ENCODE measurements around the gene UTS2. TPM values are rescaled to one million over a fixed set of nuclear protein-coding genes. Genes with fewer than 3 reads are reported as not detected.
A peak's percentile ranks its signal among the peaks of the same experiment; 100 is the strongest.

UTS2 gene
- total and polyA plus RNA-seq, 2 of the 13 experiments (the other 11 are each of a cell fraction or from before 2014, with no cell fraction given): not detected

DNA sequence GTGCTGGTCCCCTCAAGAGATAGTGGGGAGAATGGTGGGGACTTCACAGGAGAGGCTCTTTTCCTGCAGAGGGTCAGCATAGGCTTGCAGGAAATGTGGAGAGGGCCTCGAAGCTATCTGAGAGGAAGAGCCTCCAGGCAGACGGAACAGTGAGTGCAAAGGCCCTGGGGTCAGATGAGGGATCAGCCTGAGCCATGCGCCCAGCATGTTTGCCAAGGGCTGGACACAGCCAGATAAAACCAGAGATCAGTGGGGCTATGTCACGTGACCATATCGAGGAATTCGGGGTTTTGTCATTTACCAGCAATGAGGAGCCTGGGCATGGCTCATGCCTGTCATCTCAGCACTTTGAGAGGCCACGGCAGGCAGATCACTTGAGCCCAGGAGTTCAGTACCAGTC is 6.5 kb upstream of the UTS2 start:
- ATAC-seq (no peak), FAIRE-seq (no peak), DNase-seq (ENCODE audit: low spot score) (no peak)
- no peaks in the 10 kb centered on the region for H3K9me3 ChIP-seq (ENCODE audit: low read length)
- intact Hi-C loops (cut with micrococcal nuclease; ENCODE audit: unreplicated experiment): no loop called here
- no peak overlapping the region for H3K4me2 ChIP-seq (ENCODE audit: low read depth, low read length)
- no TSS peak for BruUV-seq (replicated peaks)
- no peak overlapping the region for H3K4me3 ChIP-seq (replicated peaks in 1 of 3; ENCODE audit: insufficient read depth in 1 of 3, low read depth in 2 of 3, low read length in 3 of 3)
- H2AFZ ChIP-seq (ENCODE audit: low read length): no peak overlapping the region
- peaks cover 13% of the 10 kb centered on the region; the same call in 1 of the 2 replicates for H3K4me1 ChIP-seq (ENCODE audit: insufficient read depth, low read length)
- H4K20me1 ChIP-seq (ENCODE audit: insufficient read depth, low read length): no peaks in the 10 kb centered on the region
- ChIA-PET CTCF (ENCODE audit: low intra/inter-chr PET ratio, low total read pairs) (no interaction called here), POLR2A (no interaction called here)
- H3K36me3 ChIP-seq (replicated peaks in 1 of 2; ENCODE audit: control insufficient read depth in 1 of 2, insufficient read depth in 2 of 2, low read length in 2 of 2): no peaks in the 10 kb centered on the region
- TF ChIP-seq PAF1 (CRISPR knock-in tag; IDR thresholded peaks at IDR 0.05): no peak
- TF ChIP-seq, protein P1, sequence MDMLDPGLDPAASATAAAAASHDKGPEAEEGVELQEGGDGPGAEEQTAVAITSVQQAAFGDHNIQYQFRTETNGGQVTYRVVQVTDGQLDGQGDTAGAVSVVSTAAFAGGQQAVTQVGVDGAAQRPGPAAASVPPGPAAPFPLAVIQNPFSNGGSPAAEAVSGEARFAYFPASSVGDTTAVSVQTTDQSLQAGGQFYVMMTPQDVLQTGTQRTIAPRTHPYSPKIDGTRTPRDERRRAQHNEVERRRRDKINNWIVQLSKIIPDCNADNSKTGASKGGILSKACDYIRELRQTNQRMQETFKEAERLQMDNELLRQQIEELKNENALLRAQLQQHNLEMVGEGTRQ (IDR thresholded peaks at IDR 0.05; ENCODE audit: low read depth, low read length): peak; percentile 77
- TF ChIP-seq, protein P1 (CRISPR knock-in tag; IDR thresholded peaks at IDR 0.05; ENCODE audit: borderline replicate concordance): no peak
- peak; percentile 90 for TF ChIP-seq RAD51 (IDR thresholded peaks at IDR 0.05; ENCODE audit: borderline replicate concordance)
- in situ Hi-C loops (cut with HindIII; ENCODE audit: extremely low pct_ligation_motif_present, low pct_unique_long_range_greater_than_20kb): loop anchor here (25.0 kb wide), 1 partner anchor 197 kb away; no protein-coding TSS in a partner anchor
- H3K27me3 ChIP-seq (ENCODE audit: control insufficient read depth in 1 of 2, insufficient read depth in 2 of 2, low read length in 2 of 2): peaks cover 0 to 7% of the 10 kb centered on the region in 2 experiments; a peak in 3 of 5 replicates
- 20% methylated on average over 2 of the region's 7 CpGs for WGBS (ENCODE audit: low lambda C conversion rate)
- H3K9ac ChIP-seq (ENCODE audit: insufficient read depth, low read depth, low read length): no peak overlapping the region
- no peak overlapping the region for H3K27ac ChIP-seq (ENCODE audit: extremely low read length, insufficient read depth, low read length)
- no peaks in the 10 kb centered on the region for H3K79me2 ChIP-seq (ENCODE audit: insufficient read depth, low read length)

DNA sequence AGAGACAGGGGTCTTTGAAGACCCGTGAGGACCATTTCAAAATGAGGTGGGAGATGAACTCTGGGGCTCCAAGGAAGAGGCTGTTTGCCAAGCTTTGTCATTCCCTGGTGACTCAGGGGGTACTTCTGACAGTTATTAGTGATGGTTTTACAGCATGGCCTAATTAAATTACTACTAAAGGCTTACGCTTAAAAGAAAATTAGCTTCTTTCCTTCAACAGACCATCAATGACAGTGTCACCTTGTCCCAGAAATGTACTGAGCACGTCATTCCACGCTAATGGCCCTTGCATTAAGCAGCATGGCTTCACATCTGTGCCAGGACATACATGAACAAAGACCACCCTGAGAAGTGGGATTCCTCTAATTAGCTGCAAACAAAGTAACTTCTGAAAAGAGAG is 5.1 kb upstream of the UTS2 start:
- POLR2A ChIA-PET: no interaction called here
- Histone ChIP-seq H3K4me3 (replicated peaks in 1 of 3; ENCODE audit: insufficient read depth in 1 of 3, low read depth in 2 of 3, low read length in 3 of 3) (no peak overlapping the region), H3K36me3 (replicated peaks in 1 of 2; ENCODE audit: control insufficient read depth in 1 of 2, insufficient read depth in 2 of 2, low read length in 2 of 2) (no peaks in the 10 kb centered on the region), H3K27me3 (ENCODE audit: control insufficient read depth in 1 of 2, insufficient read depth in 2 of 2, low read length in 2 of 2) (no peaks in the 10 kb centered on the region; a peak in 2 of 5 replicates), H3K4me1 (ENCODE audit: insufficient read depth, low read length) (peaks cover 26% of the 10 kb centered on the region; the same call in 1 of the 2 replicates), H3K4me2 (ENCODE audit: low read depth, low read length) (no peak overlapping the region), H3K9me3 (ENCODE audit: low read length) (no peaks in the 10 kb centered on the region), H3K79me2 (ENCODE audit: insufficient read depth, low read length) (no peaks in the 10 kb centered on the region), H2AFZ (ENCODE audit: low read length) (no peak overlapping the region), H3K9ac (ENCODE audit: insufficient read depth, low read depth, low read length) (no peak overlapping the region), H4K20me1 (ENCODE audit: insufficient read depth, low read length) (no peaks in the 10 kb centered on the region), H3K27ac (ENCODE audit: extremely low read length, insufficient read depth, low read length) (no peak overlapping the region)
- ATAC-seq (no peak), DNase-seq (ENCODE audit: low spot score) (no peak), FAIRE-seq (no peak)
- intact Hi-C loops (cut with micrococcal nuclease; ENCODE audit: unreplicated experiment) (loop anchor here (2.0 kb wide), 1 partner anchor 191 kb away; no protein-coding TSS in a partner anchor), in situ Hi-C loops (cut with HindIII; ENCODE audit: extremely low pct_ligation_motif_present, low pct_unique_long_range_greater_than_20kb) (loop anchor here (25.0 kb wide), 1 partner anchor 196 kb away; no protein-coding TSS in a partner anchor)
- CTCF ChIA-PET (ENCODE audit: low intra/inter-chr PET ratio, low total read pairs): no interaction called here
- no TSS peak for BruUV-seq (replicated peaks)
- WGBS (ENCODE audit: low lambda C conversion rate): 38% methylated on average over 4 of the region's 4 CpGs
- TF ChIP-seq, protein P2, sequence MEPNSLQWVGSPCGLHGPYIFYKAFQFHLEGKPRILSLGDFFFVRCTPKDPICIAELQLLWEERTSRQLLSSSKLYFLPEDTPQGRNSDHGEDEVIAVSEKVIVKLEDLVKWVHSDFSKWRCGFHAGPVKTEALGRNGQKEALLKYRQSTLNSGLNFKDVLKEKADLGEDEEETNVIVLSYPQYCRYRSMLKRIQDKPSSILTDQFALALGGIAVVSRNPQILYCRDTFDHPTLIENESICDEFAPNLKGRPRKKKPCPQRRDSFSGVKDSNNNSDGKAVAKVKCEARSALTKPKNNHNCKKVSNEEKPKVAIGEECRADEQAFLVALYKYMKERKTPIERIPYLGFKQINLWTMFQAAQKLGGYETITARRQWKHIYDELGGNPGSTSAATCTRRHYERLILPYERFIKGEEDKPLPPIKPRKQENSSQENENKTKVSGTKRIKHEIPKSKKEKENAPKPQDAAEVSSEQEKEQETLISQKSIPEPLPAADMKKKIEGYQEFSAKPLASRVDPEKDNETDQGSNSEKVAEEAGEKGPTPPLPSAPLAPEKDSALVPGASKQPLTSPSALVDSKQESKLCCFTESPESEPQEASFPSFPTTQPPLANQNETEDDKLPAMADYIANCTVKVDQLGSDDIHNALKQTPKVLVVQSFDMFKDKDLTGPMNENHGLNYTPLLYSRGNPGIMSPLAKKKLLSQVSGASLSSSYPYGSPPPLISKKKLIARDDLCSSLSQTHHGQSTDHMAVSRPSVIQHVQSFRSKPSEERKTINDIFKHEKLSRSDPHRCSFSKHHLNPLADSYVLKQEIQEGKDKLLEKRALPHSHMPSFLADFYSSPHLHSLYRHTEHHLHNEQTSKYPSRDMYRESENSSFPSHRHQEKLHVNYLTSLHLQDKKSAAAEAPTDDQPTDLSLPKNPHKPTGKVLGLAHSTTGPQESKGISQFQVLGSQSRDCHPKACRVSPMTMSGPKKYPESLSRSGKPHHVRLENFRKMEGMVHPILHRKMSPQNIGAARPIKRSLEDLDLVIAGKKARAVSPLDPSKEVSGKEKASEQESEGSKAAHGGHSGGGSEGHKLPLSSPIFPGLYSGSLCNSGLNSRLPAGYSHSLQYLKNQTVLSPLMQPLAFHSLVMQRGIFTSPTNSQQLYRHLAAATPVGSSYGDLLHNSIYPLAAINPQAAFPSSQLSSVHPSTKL (CRISPR knock-in tag; IDR thresholded peaks at IDR 0.05): no peak
- no peak for TF ChIP-seq MEIS2 (CRISPR knock-in tag; IDR thresholded peaks at IDR 0.05)
- no peak for TF ChIP-seq HOXA7 (CRISPR knock-in tag; IDR thresholded peaks at IDR 0.05)
- TF ChIP-seq SALL1 (CRISPR knock-in tag; IDR thresholded peaks at IDR 0.05): no peak
- TF ChIP-seq ZNF589 (CRISPR knock-in tag; conservative IDR thresholded peaks at IDR 0.05): no peak
- no peak for TF ChIP-seq RBM39 (IDR thresholded peaks at IDR 0.05; ENCODE audit: low read depth, low read length, poor library complexity, severe bottlenecking)
- TF ChIP-seq ZNF746 (CRISPR knock-in tag; IDR thresholded peaks at IDR 0.05): no peak
- TF ChIP-seq FOXA3 (CRISPR knock-in tag; IDR thresholded peaks at IDR 0.05): no peak

All from HepG2 (cell line).